Neural progenitor cell (in vitro differentiated cells): Measurements from ENCODE around the gene SH2B2. TPM values are rescaled to one million over a fixed set of nuclear protein-coding genes. Genes with fewer than 3 reads are reported as not detected.
"Not testable (repeated sequence)": the region's sequence is repeated elsewhere in the genome, so short reads cannot be mapped to it uniquely, and the experiment has no call there.

Experiments
- DNase-seq: peaks from one replicate; pipeline ENCODE4 v3.0.0-alpha.2; 2016; ENCODE audit warnings: low spot score
- H2AFZ ChIP-seq: fragments of 200-600 bp; sonication (generic); replicated peaks from 2 replicates; pipeline ENCODE4 v1.6.1; 2016; ENCODE audit warnings: antibody characterized with exemption
- H3F3A ChIP-seq: fragments of 200-600 bp; sonication (generic); 2 replicates; pipeline ENCODE4 v1.6.1; 2016; ENCODE audit warnings: antibody characterized with exemption, low read depth
- H3K27ac ChIP-seq: fragments of 200-600 bp; sonication (generic); 2 replicates; pipeline ENCODE4 v1.5.1; 2016; ENCODE audit warnings: mild to moderate bottlenecking
- H3K27me3 ChIP-seq: fragments of 200-600 bp; sonication (generic); 2 replicates; pipeline ENCODE4 v1.6.1; 2016; ENCODE audit warnings: mild to moderate bottlenecking, moderate library complexity
- H3K36me3 ChIP-seq: fragments of 200-600 bp; sonication (generic); 2 replicates; pipeline ENCODE4 v1.5.1; 2016
- H3K4me1 ChIP-seq: fragments of 200-600 bp; sonication (generic); 2 replicates; pipeline ENCODE4 v1.6.1; 2016; ENCODE audit warnings: mixed run types
- H3K4me2 ChIP-seq: fragments of 200-600 bp; sonication (generic); 2 replicates; pipeline ENCODE4 v1.6.1; 2016
- H3K4me3 ChIP-seq: fragments of 200-600 bp; sonication (generic); 2 replicates; pipeline ENCODE4 v1.5.1; 2016
- H3K79me2 ChIP-seq: fragments of 200-600 bp; sonication (generic); 2 replicates; pipeline ENCODE4 v1.6.1; 2016; ENCODE audit warnings: low read depth
- H3K9ac ChIP-seq: fragments of 200-600 bp; sonication (generic); 2 replicates; pipeline ENCODE4 v1.6.1; 2016
- H3K9me3 ChIP-seq: fragments of 200-600 bp; sonication (generic); 2 replicates; pipeline ENCODE4 v1.5.1; 2016; ENCODE audit warnings: low read depth
- H4K20me1 ChIP-seq: fragments of 200-600 bp; sonication (generic); 2 replicates; pipeline ENCODE4 v1.6.1; 2016; ENCODE audit warnings: low read depth
- H3K27ac Mint-ChIP-seq: 3 replicates; pipeline ENCODE4 v1.8.0; 2021; ENCODE audit warnings: mixed read lengths
- H3K27me3 Mint-ChIP-seq: 2 replicates; pipeline ENCODE4 v1.8.0; 2022; ENCODE audit warnings: low read depth, mild to moderate bottlenecking, inconsistent platforms, moderate library complexity, mixed read lengths; ENCODE audit not compliant: insufficient read depth
- H3K36me3 Mint-ChIP-seq: 3 replicates; pipeline ENCODE4 v1.8.0; 2021; ENCODE audit warnings: mixed read lengths
- H3K4me1 Mint-ChIP-seq: 3 replicates; pipeline ENCODE4 v1.8.0; 2021; ENCODE audit warnings: mixed read lengths
- H3K4me3 Mint-ChIP-seq: 3 replicates; pipeline ENCODE4 v1.8.0; 2021; ENCODE audit warnings: mild to moderate bottlenecking, moderate library complexity, mixed read lengths
- H3K9me3 Mint-ChIP-seq: 3 replicates; pipeline ENCODE4 v1.8.0; 2020; ENCODE audit warnings: mixed read lengths
- EZH2 ChIP-seq: fragments of 200-600 bp; sonication (generic); IDR thresholded peaks from 2 replicates; pipeline ENCODE4 v1.6.1; 2017; ENCODE audit warnings: antibody characterized with exemption, mild to moderate bottlenecking, moderate library complexity
- EZH2phosphoT487 ChIP-seq: fragments of 200-600 bp; sonication (generic); IDR thresholded peaks from 2 replicates; pipeline ENCODE4 v1.6.1; 2017; ENCODE audit warnings: antibody characterized with exemption
- total RNA-seq: library from RNA; depleted of rRNA; stranded (reverse); fragments of >200 nt; gene quantifications from 2 replicates; pipeline ENCODE4 v1.2.3, GENCODE V29; 2015; ENCODE audit warnings: low replicate concordance
- TF ChIP-seq, protein P1 (sequence below): fragments of 200-600 bp; sonication (generic); IDR thresholded peaks from 2 replicates; pipeline ENCODE4 v1.5.1; 2017; ENCODE audit warnings: antibody characterized with exemption, mild to moderate bottlenecking

Gene SH2B2
- total RNA-seq, 1 donor from 2014 or later, result 2.0 TPM

DNA sequence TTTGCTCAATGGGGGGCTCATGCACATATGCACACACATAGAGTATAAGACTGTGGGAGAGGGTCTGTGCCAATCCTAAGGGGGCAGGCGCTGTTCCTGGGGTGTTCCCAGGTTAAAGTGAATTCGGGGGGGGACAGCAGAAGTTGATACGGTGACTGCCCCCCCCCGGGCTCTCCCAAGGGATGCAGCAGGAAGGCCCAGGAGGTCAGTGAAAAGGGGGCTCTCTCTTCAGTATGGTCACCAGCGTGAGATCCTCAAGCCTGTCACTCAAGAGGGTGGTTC is 37.2 kb downstream of the SH2B2 start:
- no peak overlapping the region for H3K9ac ChIP-seq
- H3K4me1 Mint-ChIP-seq, result peaks cover 8% of the 10 kb centered on the region
- H3K36me3 ChIP-seq, result no peaks in the 10 kb centered on the region
- H4K20me1 ChIP-seq, result peaks cover 9% of the 10 kb centered on the region
- no peaks in the 10 kb centered on the region for H3K9me3 Mint-ChIP-seq
- H3K27me3 Mint-ChIP-seq, result no peaks in the 10 kb centered on the region
- H3K27ac Mint-ChIP-seq, result no peak overlapping the region
- H3K36me3 Mint-ChIP-seq, result peaks cover 8% of the 10 kb centered on the region
- peaks cover 4% of the 10 kb centered on the region for H3F3A ChIP-seq
- TF ChIP-seq EZH2, result no peak
- TF ChIP-seq, protein P1, sequence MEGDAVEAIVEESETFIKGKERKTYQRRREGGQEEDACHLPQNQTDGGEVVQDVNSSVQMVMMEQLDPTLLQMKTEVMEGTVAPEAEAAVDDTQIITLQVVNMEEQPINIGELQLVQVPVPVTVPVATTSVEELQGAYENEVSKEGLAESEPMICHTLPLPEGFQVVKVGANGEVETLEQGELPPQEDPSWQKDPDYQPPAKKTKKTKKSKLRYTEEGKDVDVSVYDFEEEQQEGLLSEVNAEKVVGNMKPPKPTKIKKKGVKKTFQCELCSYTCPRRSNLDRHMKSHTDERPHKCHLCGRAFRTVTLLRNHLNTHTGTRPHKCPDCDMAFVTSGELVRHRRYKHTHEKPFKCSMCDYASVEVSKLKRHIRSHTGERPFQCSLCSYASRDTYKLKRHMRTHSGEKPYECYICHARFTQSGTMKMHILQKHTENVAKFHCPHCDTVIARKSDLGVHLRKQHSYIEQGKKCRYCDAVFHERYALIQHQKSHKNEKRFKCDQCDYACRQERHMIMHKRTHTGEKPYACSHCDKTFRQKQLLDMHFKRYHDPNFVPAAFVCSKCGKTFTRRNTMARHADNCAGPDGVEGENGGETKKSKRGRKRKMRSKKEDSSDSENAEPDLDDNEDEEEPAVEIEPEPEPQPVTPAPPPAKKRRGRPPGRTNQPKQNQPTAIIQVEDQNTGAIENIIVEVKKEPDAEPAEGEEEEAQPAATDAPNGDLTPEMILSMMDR, result no peak
- H3K4me1 ChIP-seq, result no peaks in the 10 kb centered on the region
- H3K79me2 ChIP-seq, result no peaks in the 10 kb centered on the region
- DNase-seq, result no peak
- no peak overlapping the region for H3K4me3 ChIP-seq
- H2AFZ ChIP-seq, result no peak overlapping the region
- H3K27ac ChIP-seq, result no peak overlapping the region
- no peak overlapping the region for H3K4me2 ChIP-seq
- H3K4me3 Mint-ChIP-seq, result no peak overlapping the region
- H3K27me3 ChIP-seq, result peaks cover 22% of the 10 kb centered on the region
- H3K9me3 ChIP-seq, result no peaks in the 10 kb centered on the region

DNA sequence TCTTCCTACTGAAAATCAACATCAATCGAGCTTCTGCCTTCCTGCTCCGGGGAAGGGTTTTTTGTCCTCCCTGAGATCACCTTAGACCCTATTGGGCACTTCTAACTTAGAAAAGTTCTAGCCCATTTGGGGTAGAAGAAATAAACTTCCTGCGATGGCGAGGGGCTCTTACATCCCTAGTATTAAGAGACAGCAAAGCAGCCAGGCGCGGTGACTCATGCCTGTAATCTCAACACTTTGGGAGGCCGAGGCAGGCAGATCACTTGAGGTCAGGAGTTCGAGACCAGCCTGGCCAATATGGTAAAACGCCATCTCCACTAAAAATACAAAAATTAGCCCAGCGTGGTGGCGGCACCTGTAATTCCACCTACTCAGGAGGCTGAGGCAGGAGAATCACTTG is 38.4 kb downstream of the SH2B2 start:
- H4K20me1 ChIP-seq, H3K4me1 ChIP-seq, H3K9ac ChIP-seq, H3K9me3 Mint-ChIP-seq, DNase-seq, H2AFZ ChIP-seq, H3K27ac ChIP-seq, H3K27me3 Mint-ChIP-seq, H3F3A ChIP-seq, H3K79me2 ChIP-seq, H3K27ac Mint-ChIP-seq, H3K4me1 Mint-ChIP-seq, H3K4me3 Mint-ChIP-seq, H3K36me3 Mint-ChIP-seq, H3K36me3 ChIP-seq, H3K9me3 ChIP-seq, H3K4me3 ChIP-seq, H3K4me2 ChIP-seq: not testable (repeated sequence)
- peaks cover 22% of the 10 kb centered on the region for H3K27me3 ChIP-seq

DNA sequence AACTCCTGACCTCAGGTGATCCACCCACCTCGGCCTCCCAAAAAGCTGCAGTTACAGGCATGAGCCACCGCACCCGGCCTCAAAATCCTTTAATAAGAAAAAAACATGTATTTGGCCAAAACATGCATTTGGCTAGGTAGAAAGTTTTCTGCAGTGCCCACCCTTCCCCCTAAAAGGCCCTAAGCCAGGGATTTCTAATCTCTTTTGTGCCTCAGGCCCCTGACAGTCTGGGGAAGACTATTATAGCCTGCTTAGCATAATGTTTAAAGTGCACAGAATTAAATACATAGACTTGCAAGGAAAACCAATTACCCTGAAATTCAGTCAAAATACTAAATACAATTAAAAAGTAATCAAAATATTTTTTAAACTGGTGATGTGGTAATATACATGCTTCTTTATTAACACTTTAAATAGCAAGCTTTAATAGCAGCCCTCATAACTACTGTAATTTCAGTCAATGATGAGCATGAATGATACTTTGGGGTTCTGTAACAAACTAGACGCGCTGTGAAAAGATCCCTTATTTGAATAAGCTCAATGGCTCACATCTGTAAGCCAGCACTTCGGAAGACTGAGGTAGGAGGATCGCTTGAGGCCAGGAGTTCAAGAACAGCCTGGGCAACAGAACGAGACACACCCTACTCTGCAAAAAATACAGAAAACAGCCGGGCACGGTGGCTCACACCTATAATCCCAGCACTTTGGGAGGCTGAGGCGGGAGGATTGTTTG is 39.7 kb downstream of the SH2B2 start:
- TF ChIP-seq, protein P1, result no peak
- no peak for TF ChIP-seq EZH2phosphoT487
- TF ChIP-seq EZH2, result no peak
- Histone ChIP-seq H3K27ac (no peak overlapping the region), H2AFZ (no peak overlapping the region), H3K4me2 (no peak overlapping the region), H3K9ac (no peak overlapping the region), H3K79me2 (no peaks in the 10 kb centered on the region), H3K36me3 (no peaks in the 10 kb centered on the region), H3F3A (peaks cover 4% of the 10 kb centered on the region), H4K20me1 (peaks cover 4% of the 10 kb centered on the region), H3K9me3 (no peaks in the 10 kb centered on the region), H3K27me3 (peaks cover 16% of the 10 kb centered on the region), H3K4me1 (no peaks in the 10 kb centered on the region), H3K4me3 (no peak overlapping the region)
- H3K27me3 Mint-ChIP-seq, result peaks cover 3% of the 10 kb centered on the region
- H3K9me3 Mint-ChIP-seq, result no peaks in the 10 kb centered on the region
- H3K4me1 Mint-ChIP-seq, result peaks cover 8% of the 10 kb centered on the region
- no peak overlapping the region for H3K27ac Mint-ChIP-seq
- H3K36me3 Mint-ChIP-seq, result peaks cover 3% of the 10 kb centered on the region
- no peak overlapping the region for H3K4me3 Mint-ChIP-seq
- no peak for DNase-seq

DNA sequence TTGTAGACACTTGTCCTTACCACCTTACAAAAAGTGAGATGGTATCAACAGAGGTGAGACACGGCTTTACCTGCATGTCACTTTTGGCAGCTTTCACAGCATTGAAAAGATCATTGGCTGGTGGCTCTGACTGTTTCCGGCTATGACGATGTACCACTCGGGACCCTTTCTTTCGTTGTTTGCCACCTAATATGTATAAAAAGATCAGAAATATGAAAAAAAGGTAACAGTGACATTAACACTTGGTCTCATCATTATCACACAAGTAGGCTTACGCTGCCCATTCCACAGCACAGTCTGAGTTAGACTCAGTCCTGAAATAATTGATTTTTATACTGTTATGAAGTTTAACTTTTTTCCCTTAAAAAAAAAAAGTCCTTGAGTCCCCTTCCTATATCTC is 40.5 kb downstream of the SH2B2 start:
- H3K36me3 Mint-ChIP-seq, result not testable (repeated sequence)
- H3K4me1 Mint-ChIP-seq, result peaks cover 12% of the 10 kb centered on the region

DNA sequence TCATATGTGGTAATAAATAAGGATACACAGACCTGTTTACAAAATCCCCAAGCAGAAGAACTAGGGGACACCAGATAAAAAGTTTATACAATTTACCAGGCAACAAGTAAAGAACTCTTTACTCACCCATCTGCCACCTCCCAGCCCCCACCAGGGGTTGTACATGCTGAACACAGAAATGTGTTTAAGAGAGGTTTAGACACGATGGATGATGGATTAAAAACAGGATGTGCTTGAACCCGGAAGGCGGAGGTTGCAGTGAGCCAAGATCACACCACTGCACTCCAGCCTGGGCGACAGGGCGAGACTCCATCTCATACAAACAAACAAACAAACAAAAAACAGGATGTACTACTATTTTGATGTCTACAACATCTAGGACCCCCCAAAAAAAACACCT is 42.2 kb downstream of the SH2B2 start:
- H3K79me2 ChIP-seq, H3K4me3 Mint-ChIP-seq: not testable (repeated sequence)

More for the DNA sequence above, 40.5 kb downstream of the SH2B2 start:
- not testable (repeated sequence) for H3K27me3 ChIP-seq, H3K27ac ChIP-seq, H3K4me3 ChIP-seq, H3K36me3 ChIP-seq, H3K9me3 Mint-ChIP-seq, H3K4me1 ChIP-seq, H3K9ac ChIP-seq, DNase-seq, H4K20me1 ChIP-seq, H3K27me3 Mint-ChIP-seq, H3K9me3 ChIP-seq, H3F3A ChIP-seq, H3K4me3 Mint-ChIP-seq, H3K79me2 ChIP-seq, H3K27ac Mint-ChIP-seq, H2AFZ ChIP-seq, H3K4me2 ChIP-seq

DNA sequence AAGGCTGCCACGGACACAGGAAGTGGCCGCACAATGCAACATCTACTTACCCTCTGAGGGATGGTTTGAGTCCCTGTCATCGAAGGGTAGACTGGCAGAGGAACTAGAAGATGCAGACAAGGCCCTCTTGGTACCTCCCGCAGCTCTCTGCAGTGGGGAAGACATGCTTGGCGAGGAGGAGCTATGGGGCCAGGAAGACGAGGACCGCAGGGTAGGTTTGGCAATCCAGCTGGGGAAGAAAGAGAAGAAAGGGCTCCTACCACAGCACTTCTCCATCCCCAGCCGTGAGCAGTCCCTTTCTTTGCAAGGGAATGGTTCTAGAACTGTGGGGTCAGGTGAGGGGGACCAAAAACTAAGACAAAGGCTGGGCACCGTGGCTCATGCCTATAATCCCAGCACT is 42.7 kb downstream of the SH2B2 start:
- not testable (repeated sequence) for H3K4me3 ChIP-seq, H3K36me3 Mint-ChIP-seq, H3K9me3 ChIP-seq, H3K79me2 ChIP-seq, H3K9me3 Mint-ChIP-seq, DNase-seq, H3K4me3 Mint-ChIP-seq, H2AFZ ChIP-seq, H3K4me2 ChIP-seq, H4K20me1 ChIP-seq, H3F3A ChIP-seq, H3K27me3 ChIP-seq, H3K4me1 ChIP-seq, H3K27ac ChIP-seq, H3K9ac ChIP-seq, H3K27ac Mint-ChIP-seq, H3K27me3 Mint-ChIP-seq, H3K36me3 ChIP-seq
- H3K4me1 Mint-ChIP-seq, result peaks cover 13% of the 10 kb centered on the region

More for the DNA sequence above, 42.2 kb downstream of the SH2B2 start:
- H3K27me3 Mint-ChIP-seq, H3K4me3 ChIP-seq, H3K27ac ChIP-seq, H2AFZ ChIP-seq, H4K20me1 ChIP-seq, H3K4me2 ChIP-seq, H3K4me1 ChIP-seq, H3K36me3 ChIP-seq, H3K9me3 ChIP-seq, H3K36me3 Mint-ChIP-seq, H3K9ac ChIP-seq, H3K27me3 ChIP-seq, H3F3A ChIP-seq, H3K9me3 Mint-ChIP-seq, H3K27ac Mint-ChIP-seq, DNase-seq: not testable (repeated sequence)
- peaks cover 13% of the 10 kb centered on the region for H3K4me1 Mint-ChIP-seq
